Measurements from ENCODE around the gene QSOX2. TPM values are rescaled to one million over a fixed set of nuclear protein-coding genes. Genes with fewer than 3 reads are reported as not detected.

Gene QSOX2
- total and polyA plus RNA-seq, 2 experiments from 2014 or later = 9.2 to 29.2 TPM

- H3K27me3 Mint-ChIP-seq (ENCODE audit: insufficient read depth, low read depth, poor library complexity) = peaks cover 51% of the 10 kb centered on the region
- Histone ChIP-seq H4K20me1 (replicated peaks; ENCODE audit: insufficient read depth) (peaks cover 19% of the 10 kb centered on the region), H3K27ac (ENCODE audit: low read depth) (no peak overlapping the region), H3K4me3 (no peak overlapping the region), H3K4me1 (ENCODE audit: insufficient read depth) (no peaks in the 10 kb centered on the region; the same call in 1 of the 2 replicates), H3K4me2 (peak overlapping the region; percentile 66; the same call in 1 of the 2 replicates), H3K79me2 (replicated peaks; ENCODE audit: insufficient read depth) (no peaks in the 10 kb centered on the region), H3F3A (replicated peaks; ENCODE audit: low read depth) (0 out of 2 replicates have a peak, but pooled peaks cover 2% of the 10 kb centered on the region), H3K9me2 (ENCODE audit: insufficient read depth) (no peaks in the 10 kb centered on the region), H3K27me3 (ENCODE audit: insufficient read depth) (peaks cover 56% of the 10 kb centered on the region), H3K36me3 (ENCODE audit: insufficient read depth) (no peaks in the 10 kb centered on the region), H2AFZ (no peak overlapping the region)
- H3K9me3 Mint-ChIP-seq = no peaks in the 10 kb centered on the region
- no peak for TF ChIP-seq ZNF114 (CRISPR knock-in tag; IDR thresholded peaks at IDR 0.05)
- TF ChIP-seq EZH2phosphoT487 (IDR thresholded peaks at IDR 0.05; ENCODE audit: unreplicated experiment) = no peak
- TF ChIP-seq EZH2 (IDR thresholded peaks at IDR 0.05; ENCODE audit: low read depth, unreplicated experiment) = no peak
- no peak for TF ChIP-seq JUNB (IDR thresholded peaks at IDR 0.05; ENCODE audit: unreplicated experiment)
- TF ChIP-seq ZNF462 (CRISPR knock-in tag; IDR thresholded peaks at IDR 0.05) = no peak
- TF ChIP-seq REST (IDR thresholded peaks at IDR 0.05; ENCODE audit: unreplicated experiment) = no peak
- TF ChIP-seq STAT1 (IDR thresholded peaks at IDR 0.05; ENCODE audit: unreplicated experiment) = no peak
- no peak for TF ChIP-seq NANOG (IDR thresholded peaks at IDR 0.05; ENCODE audit: borderline replicate concordance)
- TF ChIP-seq CREB1 (CRISPR knock-in tag; IDR thresholded peaks at IDR 0.05; ENCODE audit: low read depth) = no peak
- no peak for TF ChIP-seq POLR2AphosphoS5 (IDR thresholded peaks at IDR 0.05; ENCODE audit: low read depth)
- DNase-seq (ENCODE audit: low spot score) = no peak
- no peak overlapping the region for H3K4me3 Mint-ChIP-seq
- H3K36me3 Mint-ChIP-seq (ENCODE audit: low read depth) = peaks cover 7% of the 10 kb centered on the region
- ATAC-seq = no peak
- peaks cover 7% of the 10 kb centered on the region; the same call in 2 of the 3 replicates for H3K4me1 Mint-ChIP-seq
- no peak overlapping the region for H3K27ac Mint-ChIP-seq
Measured at GRCh38 chr9:136205707-136205992, 40.0 kb downstream of the QSOX2 start.
